Astrocyte of the cerebellum (primary cell): ENCODE measurements around the gene DCST1.
"Not testable (repeated sequence)": the region's sequence is repeated elsewhere in the genome, so short reads cannot be mapped to it uniquely, and the experiment has no call there.

Source experiments
- DNase-seq: peaks from one replicate; pipeline ENCODE4 v3.0.0-alpha.2; 2011; ENCODE audit warnings: low read depth
- H3K4me3 ChIP-seq: 2 replicates; pipeline ENCODE4 v1.5.1; 2011; ENCODE audit warnings: mild to moderate bottlenecking, low read depth, low read length, moderate library complexity
- in situ Hi-C: cut with HindIII; loops from 2 replicates; pipeline ENCODE4 v1.10.0; 2017; ENCODE audit warnings: low sequenced_read_pairs
- TF ChIP-seq, protein P1 (sequence below): IDR thresholded peaks from 2 replicates; pipeline ENCODE4 v1.5.1; 2012; ENCODE audit warnings: low read length, low read depth, moderate library complexity, mild to moderate bottlenecking; ENCODE audit errors: missing control alignments

The DCST1 gene

DNA sequence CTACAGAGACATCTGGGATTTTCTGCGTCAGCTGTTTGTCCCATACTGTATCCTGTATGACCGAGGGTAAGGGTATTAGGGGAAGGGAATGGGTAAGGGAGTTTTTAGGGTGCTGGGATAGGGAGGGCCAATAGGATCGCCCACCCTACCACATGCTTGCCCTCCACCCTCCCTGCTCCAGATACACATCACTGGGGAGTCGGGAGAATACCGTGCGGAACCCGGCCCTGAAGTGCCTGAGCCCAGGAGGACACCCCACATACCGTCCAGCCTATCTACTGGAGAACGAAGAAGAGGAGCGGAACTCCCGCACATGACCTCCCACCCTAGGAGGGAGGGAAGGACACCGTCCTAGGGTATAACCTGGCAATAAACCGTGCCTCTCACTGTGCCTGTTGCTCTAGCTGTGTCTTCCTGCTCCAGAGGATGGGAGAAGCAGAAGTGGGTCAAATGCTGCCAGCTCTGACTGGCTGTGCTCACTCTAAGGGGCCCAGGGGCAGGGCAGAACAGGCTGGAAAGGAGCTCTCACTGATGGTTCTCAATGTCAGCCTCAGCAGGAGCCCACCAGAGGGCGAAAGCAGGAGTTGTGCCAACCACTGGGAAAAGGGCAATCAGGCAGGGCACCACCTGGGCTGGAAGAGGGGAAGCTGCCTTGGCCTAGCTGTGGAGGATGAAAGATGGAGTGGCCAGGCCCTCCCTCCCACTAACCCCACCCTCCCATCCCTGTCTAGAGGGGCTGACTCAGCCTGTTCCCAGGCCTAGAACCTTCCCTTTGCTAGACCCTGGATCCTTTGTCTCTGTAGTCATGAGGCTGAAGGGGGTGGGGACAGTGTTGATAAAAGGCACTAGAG, 40.7 kb upstream of the DCST1 start:
- in situ Hi-C loops = no loop called here
- TF ChIP-seq, protein P1, sequence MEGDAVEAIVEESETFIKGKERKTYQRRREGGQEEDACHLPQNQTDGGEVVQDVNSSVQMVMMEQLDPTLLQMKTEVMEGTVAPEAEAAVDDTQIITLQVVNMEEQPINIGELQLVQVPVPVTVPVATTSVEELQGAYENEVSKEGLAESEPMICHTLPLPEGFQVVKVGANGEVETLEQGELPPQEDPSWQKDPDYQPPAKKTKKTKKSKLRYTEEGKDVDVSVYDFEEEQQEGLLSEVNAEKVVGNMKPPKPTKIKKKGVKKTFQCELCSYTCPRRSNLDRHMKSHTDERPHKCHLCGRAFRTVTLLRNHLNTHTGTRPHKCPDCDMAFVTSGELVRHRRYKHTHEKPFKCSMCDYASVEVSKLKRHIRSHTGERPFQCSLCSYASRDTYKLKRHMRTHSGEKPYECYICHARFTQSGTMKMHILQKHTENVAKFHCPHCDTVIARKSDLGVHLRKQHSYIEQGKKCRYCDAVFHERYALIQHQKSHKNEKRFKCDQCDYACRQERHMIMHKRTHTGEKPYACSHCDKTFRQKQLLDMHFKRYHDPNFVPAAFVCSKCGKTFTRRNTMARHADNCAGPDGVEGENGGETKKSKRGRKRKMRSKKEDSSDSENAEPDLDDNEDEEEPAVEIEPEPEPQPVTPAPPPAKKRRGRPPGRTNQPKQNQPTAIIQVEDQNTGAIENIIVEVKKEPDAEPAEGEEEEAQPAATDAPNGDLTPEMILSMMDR = peak; percentile 18
- no peak for DNase-seq
- no peak overlapping the region for H3K4me3 ChIP-seq

DNA sequence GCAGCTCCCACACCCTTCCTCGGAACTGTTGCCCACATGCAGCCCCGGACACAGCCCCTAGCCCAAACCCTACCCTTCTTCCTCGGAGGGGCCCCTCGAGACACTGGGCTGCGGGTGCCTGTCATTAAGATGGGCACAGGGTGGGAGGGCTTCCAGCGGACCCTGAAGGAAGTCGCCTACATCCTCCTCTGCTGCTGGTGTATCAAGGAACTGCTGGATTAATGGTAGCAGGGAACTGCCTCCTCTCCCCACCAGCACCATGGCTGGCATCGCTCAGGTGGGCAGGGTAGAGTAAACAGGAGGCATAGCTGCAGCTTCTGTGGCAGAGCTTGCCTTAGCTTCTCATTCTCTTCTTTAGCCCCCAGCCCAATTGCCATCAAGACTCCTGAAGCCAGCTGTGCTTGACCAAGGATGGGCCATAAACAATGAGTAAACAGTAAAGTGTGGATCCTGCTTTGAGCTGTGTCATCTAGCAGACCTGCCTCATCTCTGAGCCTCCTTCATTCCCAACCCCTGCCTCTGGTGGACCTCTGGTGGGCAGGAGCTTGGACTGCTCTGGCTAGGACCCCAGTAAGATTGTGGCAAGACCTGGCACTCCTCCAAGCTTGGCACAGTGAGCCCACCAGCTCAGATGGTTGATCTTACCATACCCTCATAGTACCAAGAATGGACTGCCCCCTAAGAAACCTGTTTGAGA, 39.9 kb upstream of the DCST1 start, which contains the start of gene LENEP:
Gene LENEP (plus strand): TSS at position 15 of the 697 bp plus-strand sequence. CDS start 22 bp downstream, at position 37.
- in situ Hi-C loops = no loop called here
- no peak for DNase-seq
- H3K4me3 ChIP-seq = no peak within 1 kb of the TSS
- TF ChIP-seq, protein P1 = no peak

DNA sequence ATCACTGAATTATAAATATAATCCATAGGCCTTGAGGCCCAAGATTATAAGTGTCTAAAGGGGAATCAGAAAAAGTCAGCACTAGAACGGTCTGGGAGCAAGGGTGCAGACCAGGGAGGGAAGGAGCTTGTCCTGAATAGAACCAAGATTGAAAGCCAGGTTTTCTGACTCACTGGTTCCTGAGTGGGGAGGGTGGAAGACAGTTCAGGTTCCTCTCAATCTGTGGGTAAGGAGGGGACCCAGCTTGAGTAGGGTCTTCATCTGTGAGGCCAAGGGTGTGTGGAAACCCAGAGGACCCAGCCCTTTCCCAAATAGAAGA, 39.4 kb upstream of the DCST1 start:
- in situ Hi-C loops = no loop called here
- no peak overlapping the region for H3K4me3 ChIP-seq
- no peak for DNase-seq
- TF ChIP-seq, protein P1 = no peak

DNA sequence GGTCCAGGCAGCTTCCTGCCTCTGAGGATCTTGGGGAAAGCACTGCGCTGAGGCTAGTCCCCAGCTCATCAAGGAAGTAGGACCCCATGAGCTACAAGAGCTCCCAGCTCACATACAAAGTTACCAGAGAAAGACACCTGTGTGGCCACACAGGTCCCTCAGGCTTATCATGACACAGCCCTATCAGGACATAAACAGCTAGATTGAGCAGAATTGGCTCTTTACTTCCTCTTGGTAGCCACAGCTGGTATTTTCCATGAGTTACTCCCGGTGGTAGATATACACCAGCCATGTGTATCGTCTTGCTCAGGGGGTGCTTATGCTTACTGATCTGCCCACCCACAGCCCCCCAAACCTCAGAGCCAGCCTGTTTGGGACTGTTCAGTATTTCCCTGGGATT, 39.0 kb upstream of the DCST1 start:
- TF ChIP-seq, protein P1 = no peak
- in situ Hi-C loops = no loop called here
- no peak for DNase-seq
- no peak overlapping the region for H3K4me3 ChIP-seq

DNA sequence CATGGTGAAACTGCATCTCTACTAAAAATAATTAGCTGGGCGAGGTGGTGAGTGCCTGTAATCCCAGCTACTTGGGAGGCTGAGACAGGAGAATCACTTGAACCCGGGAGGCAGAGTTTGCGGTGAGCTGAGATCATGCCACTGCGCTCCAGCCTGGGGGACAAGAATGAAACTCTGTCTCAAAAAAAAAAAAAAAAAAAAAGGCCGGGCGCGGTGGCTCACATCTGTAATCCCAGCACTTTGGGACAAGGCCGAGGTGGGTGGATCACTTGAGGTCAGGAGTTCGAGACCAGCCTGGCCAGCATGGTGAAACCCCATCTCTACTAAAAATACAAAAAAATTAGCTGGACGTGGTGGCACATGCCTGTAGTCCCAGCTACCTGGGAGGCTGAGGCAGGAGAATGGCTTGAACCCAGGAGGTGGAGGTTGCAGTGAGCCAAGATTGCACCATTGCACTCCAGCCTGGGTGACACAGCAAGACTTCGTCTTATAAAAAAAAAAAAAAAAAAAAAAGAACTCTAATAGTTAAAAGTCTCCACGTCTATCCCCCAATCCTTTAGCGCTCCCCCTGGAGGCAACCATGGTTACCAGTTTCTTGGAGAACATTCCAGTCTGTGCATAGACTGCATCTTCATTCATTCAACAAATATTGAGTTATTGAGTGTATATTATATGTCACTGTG, 38.2 kb upstream of the DCST1 start:
- H3K4me3 ChIP-seq, in situ Hi-C loops: not testable (repeated sequence)

More for the DNA sequence above, 38.2 kb upstream of the DCST1 start:
- TF ChIP-seq, protein P1 = peak; percentile 58
- peak; percentile 60 for DNase-seq
